Measurements from ENCODE around the gene GPR153. TPM values are rescaled to one million over a fixed set of nuclear protein-coding genes. Genes with fewer than 3 reads are reported as not detected.

GPR153 gene
- total RNA-seq, 1 donor from 2014 or later, result 1.6 TPM

- intact Hi-C loops (cut with micrococcal nuclease), result loop anchor here (2.0 to 5.0 kb wide), 2 partner anchors 14 to 202 kb away; no protein-coding TSS in a partner anchor
- Mint-ChIP-seq H3K27ac (no peak overlapping the region), H3K9me3 (no peaks in the 10 kb centered on the region), H3K4me1 (ENCODE audit: low read depth) (no peaks in the 10 kb centered on the region), H3K27me3 (ENCODE audit: insufficient read depth) (peaks cover 12% of the 10 kb centered on the region), H3K4me3 (no peak overlapping the region), H3K36me3 (ENCODE audit: low read depth) (no peaks in the 10 kb centered on the region)
- DNase-seq (ENCODE audit: low spot score), result no peak
Measured at GRCh38 chr1:6260433-6260934, 414 bp downstream of the GPR153 start.

GRCh38 chr1:6259491-6260362, 1.2 kb downstream of the GPR153 start:
- intact Hi-C loops (cut with micrococcal nuclease), result loop anchor here (2.0 to 5.0 kb wide), 2 partner anchors 13 to 203 kb away; no protein-coding TSS in a partner anchor
- Mint-ChIP-seq H3K4me3 (peak overlapping the region; percentile 46), H3K4me1 (ENCODE audit: low read depth) (no peaks in the 10 kb centered on the region), H3K27ac (no peak overlapping the region), H3K27me3 (ENCODE audit: insufficient read depth) (peaks cover 12% of the 10 kb centered on the region), H3K9me3 (no peaks in the 10 kb centered on the region), H3K36me3 (ENCODE audit: low read depth) (no peaks in the 10 kb centered on the region)
- peak; percentile 80 for DNase-seq (ENCODE audit: low spot score)

- Mint-ChIP-seq H3K9me3 (no peaks in the 10 kb centered on the region), H3K4me3 (no peak overlapping the region), H3K27ac (no peak overlapping the region), H3K4me1 (ENCODE audit: low read depth) (no peaks in the 10 kb centered on the region), H3K36me3 (ENCODE audit: low read depth) (no peaks in the 10 kb centered on the region), H3K27me3 (ENCODE audit: insufficient read depth) (peaks cover 12% of the 10 kb centered on the region)
- DNase-seq (ENCODE audit: low spot score), result no peak
- intact Hi-C loops (cut with micrococcal nuclease), result no loop called here
Measured at GRCh38 chr1:6258675-6259074, 2.2 kb downstream of the GPR153 start.

- Mint-ChIP-seq H3K27ac (no peak overlapping the region), H3K27me3 (ENCODE audit: insufficient read depth) (peaks cover 12% of the 10 kb centered on the region), H3K4me3 (no peak overlapping the region), H3K9me3 (no peaks in the 10 kb centered on the region), H3K4me1 (ENCODE audit: low read depth) (no peaks in the 10 kb centered on the region), H3K36me3 (ENCODE audit: low read depth) (no peaks in the 10 kb centered on the region)
- no peak for DNase-seq (ENCODE audit: low spot score)
- intact Hi-C loops (cut with micrococcal nuclease), result no loop called here
Measured at GRCh38 chr1:6257541-6258069, 3.3 kb downstream of the GPR153 start.

- H3K27me3 Mint-ChIP-seq (ENCODE audit: insufficient read depth), result peaks cover 13% of the 10 kb centered on the region
- intact Hi-C loops (cut with micrococcal nuclease), result no loop called here
- no peaks in the 10 kb centered on the region for H3K36me3 Mint-ChIP-seq (ENCODE audit: low read depth)
- no peaks in the 10 kb centered on the region for H3K9me3 Mint-ChIP-seq
- H3K27ac Mint-ChIP-seq, result no peak overlapping the region
- H3K4me3 Mint-ChIP-seq, result no peak overlapping the region
- H3K4me1 Mint-ChIP-seq (ENCODE audit: low read depth), result no peaks in the 10 kb centered on the region
- DNase-seq (ENCODE audit: low spot score), result no peak
Measured at GRCh38 chr1:6256645-6257044, 4.3 kb downstream of the GPR153 start.

GRCh38 chr1:6254691-6255090, 6.2 kb downstream of the GPR153 start:
- Mint-ChIP-seq H3K9me3 (no peaks in the 10 kb centered on the region), H3K4me1 (ENCODE audit: low read depth) (no peaks in the 10 kb centered on the region), H3K4me3 (no peak overlapping the region), H3K27me3 (ENCODE audit: insufficient read depth) (peaks cover 20% of the 10 kb centered on the region), H3K36me3 (ENCODE audit: low read depth) (no peaks in the 10 kb centered on the region), H3K27ac (no peak overlapping the region)
- intact Hi-C loops (cut with micrococcal nuclease), result no loop called here
- no peak for DNase-seq (ENCODE audit: low spot score)

- Mint-ChIP-seq H3K4me1 (ENCODE audit: low read depth) (no peaks in the 10 kb centered on the region), H3K36me3 (ENCODE audit: low read depth) (no peaks in the 10 kb centered on the region), H3K27me3 (ENCODE audit: insufficient read depth) (peaks cover 19% of the 10 kb centered on the region), H3K9me3 (no peaks in the 10 kb centered on the region), H3K27ac (no peak overlapping the region), H3K4me3 (no peak overlapping the region)
- DNase-seq (ENCODE audit: low spot score), result no peak
- intact Hi-C loops (cut with micrococcal nuclease), result no loop called here
Measured at GRCh38 chr1:6253380-6253779, 7.5 kb downstream of the GPR153 start.

GRCh38 chr1:6252374-6252710, 8.6 kb downstream of the GPR153 start:
- H3K36me3 Mint-ChIP-seq (ENCODE audit: low read depth), result no peaks in the 10 kb centered on the region
- H3K4me3 Mint-ChIP-seq, result no peak overlapping the region
- H3K4me1 Mint-ChIP-seq (ENCODE audit: low read depth), result no peaks in the 10 kb centered on the region
- H3K9me3 Mint-ChIP-seq, result no peaks in the 10 kb centered on the region
- no peak overlapping the region for H3K27ac Mint-ChIP-seq
- peaks cover 25% of the 10 kb centered on the region for H3K27me3 Mint-ChIP-seq (ENCODE audit: insufficient read depth)
- DNase-seq (ENCODE audit: low spot score), result no peak
- intact Hi-C loops (cut with micrococcal nuclease), result no loop called here

- Mint-ChIP-seq H3K4me3 (no peak overlapping the region), H3K4me1 (ENCODE audit: low read depth) (no peaks in the 10 kb centered on the region), H3K27me3 (ENCODE audit: insufficient read depth) (peaks cover 31% of the 10 kb centered on the region), H3K27ac (no peak overlapping the region), H3K36me3 (ENCODE audit: low read depth) (no peaks in the 10 kb centered on the region), H3K9me3 (no peaks in the 10 kb centered on the region)
- intact Hi-C loops (cut with micrococcal nuclease), result no loop called here
- no peak for DNase-seq (ENCODE audit: low spot score)
Measured at GRCh38 chr1:6251681-6252373, 9.1 kb downstream of the GPR153 start.

GRCh38 chr1:6251233-6251632, 9.7 kb downstream of the GPR153 start:
- H3K4me3 Mint-ChIP-seq, result no peak overlapping the region
- peaks cover 36% of the 10 kb centered on the region for H3K27me3 Mint-ChIP-seq (ENCODE audit: insufficient read depth)
- no peak for DNase-seq (ENCODE audit: low spot score)
- intact Hi-C loops (cut with micrococcal nuclease), result no loop called here
- H3K36me3 Mint-ChIP-seq (ENCODE audit: low read depth), result no peaks in the 10 kb centered on the region
- peaks cover 5% of the 10 kb centered on the region for H3K4me1 Mint-ChIP-seq (ENCODE audit: low read depth)
- H3K9me3 Mint-ChIP-seq, result no peaks in the 10 kb centered on the region
- no peak overlapping the region for H3K27ac Mint-ChIP-seq

- H3K9me3 Mint-ChIP-seq, result no peaks in the 10 kb centered on the region
- intact Hi-C loops (cut with micrococcal nuclease), result loop anchor here (5.0 kb wide), 2 partner anchors 172 to 212 kb away; partner anchors contain the start of gene ESPN
- no peak overlapping the region for H3K4me3 Mint-ChIP-seq
- H3K27me3 Mint-ChIP-seq (ENCODE audit: insufficient read depth), result peaks cover 38% of the 10 kb centered on the region
- DNase-seq (ENCODE audit: low spot score), result no peak
- no peak overlapping the region for H3K27ac Mint-ChIP-seq
- no peaks in the 10 kb centered on the region for H3K36me3 Mint-ChIP-seq (ENCODE audit: low read depth)
- H3K4me1 Mint-ChIP-seq (ENCODE audit: low read depth), result peaks cover 5% of the 10 kb centered on the region
Measured at GRCh38 chr1:6249739-6250689, 10.9 kb downstream of the GPR153 start.
